GM21737 (cell line): ENCODE data around the gene ZFC3H1.

Experiments
- ATAC-seq: cut with Tn5 transposase; IDR thresholded peaks from one replicate; pipeline ENCODE4 v1.9.1; 2021; ENCODE audit warnings: mild to moderate bottlenecking, moderate library complexity; ENCODE audit not compliant: unreplicated experiment

ZFC3H1 gene

GRCh38 chr12:71641390-71641789 is 22.3 kb downstream of the ZFC3H1 start:
- no peak for ATAC-seq

GRCh38 chr12:71640316-71640715 is 23.3 kb downstream of the ZFC3H1 start:
- ATAC-seq = no peak

- no peak for ATAC-seq
These were observed 24.3 kb downstream of the ZFC3H1 start for GRCh38 chr12:71639341-71639760.

- ATAC-seq = no peak
These were observed 25.1 kb downstream of the ZFC3H1 start for GRCh38 chr12:71638499-71638898.

- no peak for ATAC-seq
These were observed 26.9 kb downstream of the ZFC3H1 start for GRCh38 chr12:71636704-71637115.

GRCh38 chr12:71627438-71628002 is 36.1 kb downstream of the ZFC3H1 start:
- no peak for ATAC-seq

GRCh38 chr12:71626768-71627167 is 36.9 kb downstream of the ZFC3H1 start:
- ATAC-seq = no peak

GRCh38 chr12:71626098-71626497 is 37.5 kb downstream of the ZFC3H1 start:
- ATAC-seq = peak; percentile 73

- ATAC-seq = no peak
These were observed 38.2 kb downstream of the ZFC3H1 start for GRCh38 chr12:71625476-71625875.

GRCh38 chr12:71621938-71622337 is 41.7 kb downstream of the ZFC3H1 start:
- ATAC-seq = no peak

- no peak for ATAC-seq
These were observed 53.4 kb downstream of the ZFC3H1 start for GRCh38 chr12:71610031-71610795.

GRCh38 chr12:71607494-71608330 is 55.9 kb downstream of the ZFC3H1 start:
- no peak for ATAC-seq

- no peak for ATAC-seq
These were observed 58.6 kb downstream of the ZFC3H1 start for GRCh38 chr12:71605039-71605438.

- ATAC-seq = no peak
These were observed 60.7 kb downstream of the ZFC3H1 start for GRCh38 chr12:71602761-71603577.

GRCh38 chr12:71601546-71601945 is 62.1 kb downstream of the ZFC3H1 start:
- ATAC-seq = no peak

- ATAC-seq = no peak
These were observed 64.4 kb downstream of the ZFC3H1 start for GRCh38 chr12:71599210-71599609.

- ATAC-seq = no peak
These were observed 69.3 kb downstream of the ZFC3H1 start for GRCh38 chr12:71594214-71594948.

- no peak for ATAC-seq
These were observed 70.8 kb downstream of the ZFC3H1 start for GRCh38 chr12:71592841-71593240.

GRCh38 chr12:71591601-71592000 is 72.0 kb downstream of the ZFC3H1 start:
- ATAC-seq = no peak

- no peak for ATAC-seq
These were observed 74.2 kb downstream of the ZFC3H1 start for GRCh38 chr12:71589478-71589881.
